ENCODE measurements around the gene TAF4. TPM values are rescaled to one million over a fixed set of nuclear protein-coding genes. Genes with fewer than 3 reads are reported as not detected.

Gene TAF4
- total RNA-seq, 4 donors from 2014 or later, result 8.0 to 24.9 (median 13.9) TPM

DNA sequence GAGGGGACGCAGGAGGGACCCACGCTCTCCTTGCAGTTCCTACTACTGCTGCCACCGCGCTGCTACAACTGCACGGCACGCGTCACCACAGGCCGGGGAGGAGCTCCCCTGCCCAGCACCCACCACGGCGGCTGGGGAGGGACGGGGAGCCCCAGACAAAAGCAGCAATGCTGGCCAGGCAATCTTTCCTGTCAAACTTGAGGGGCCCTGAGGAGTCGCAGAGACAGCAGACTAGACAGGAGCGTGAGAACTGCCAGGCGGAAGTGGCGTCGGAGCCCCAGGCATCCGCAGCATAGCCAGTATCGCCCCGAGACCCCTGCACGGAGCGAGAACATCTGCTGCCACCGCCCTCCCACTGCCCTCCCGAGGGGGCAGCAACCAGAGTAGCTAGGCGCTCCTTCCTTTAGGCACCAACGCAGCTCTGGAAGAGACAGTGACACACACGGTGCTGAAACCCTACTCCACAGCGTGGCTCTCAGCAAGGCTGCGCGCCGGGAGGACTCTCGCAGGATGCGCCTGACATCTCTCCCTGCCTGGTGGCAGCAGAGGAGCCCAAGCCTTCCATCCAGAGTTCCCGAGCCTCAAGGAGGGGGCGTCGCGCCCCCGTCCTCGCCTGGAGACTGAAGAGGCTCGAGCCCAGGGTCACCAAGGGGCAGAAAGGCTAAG, 2.2 kb downstream of the TAF4 start:
- in situ Hi-C loops (cut with MboI; ENCODE audit: low sequenced_read_pairs in 4 of 4), result loop anchor here in 1 of 4 donors (10.0 kb wide), 1 partner anchor 61 kb away; the partner anchor contains the start of gene LSM14B
- Histone ChIP-seq H3K27ac (peak overlapping the region; percentile 60 to 70 (median 67)), H3K4me1 (peaks cover 35 to 45% of the 10 kb centered on the region in 2 donors)

DNA sequence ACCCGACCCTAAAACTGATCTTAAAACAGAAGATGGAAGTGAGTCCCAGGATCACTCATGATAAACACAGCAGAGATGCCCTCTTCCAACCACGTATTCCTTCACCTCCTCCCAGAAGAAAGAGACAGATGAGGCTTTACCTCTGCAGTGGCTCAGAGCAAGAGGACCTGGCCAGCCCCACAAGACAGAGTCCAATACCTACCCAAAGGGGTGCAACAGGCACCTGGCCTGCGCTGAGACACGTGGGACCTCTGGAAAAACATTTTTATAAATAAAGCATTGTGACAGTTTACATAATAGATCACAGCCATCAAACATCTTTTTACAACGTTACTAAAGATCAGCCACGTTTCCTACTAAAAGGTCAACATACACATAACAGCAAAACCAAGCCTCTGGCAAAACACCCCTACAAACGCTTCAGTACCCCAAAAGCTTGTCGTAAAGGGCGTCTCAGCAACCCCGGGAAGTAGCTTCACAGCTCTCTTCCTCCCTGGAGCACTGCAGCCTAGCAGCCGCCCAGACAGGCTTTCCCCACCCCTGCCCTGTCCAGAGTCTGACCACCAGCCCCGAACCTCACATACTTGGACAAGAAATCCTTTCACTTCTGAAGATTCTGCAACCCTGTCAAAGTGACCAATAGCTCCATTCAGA, 2.9 kb downstream of the TAF4 start:
- Histone ChIP-seq H3K4me3 (no peak overlapping the region), H3K27ac (peak overlapping the region in 1 of 4 donors; percentile 60), H3K36me3 (no peaks in the 10 kb centered on the region), H3K4me1 (peaks cover 31 to 44% of the 10 kb centered on the region in 2 donors), H3K27me3 (no peaks in the 10 kb centered on the region), H3K9me3 (no peaks in the 10 kb centered on the region)
- intact Hi-C loops (cut with DNase I; ENCODE audit: low total_unique reads), result no loop called here
- TF ChIP-seq, protein P1, sequence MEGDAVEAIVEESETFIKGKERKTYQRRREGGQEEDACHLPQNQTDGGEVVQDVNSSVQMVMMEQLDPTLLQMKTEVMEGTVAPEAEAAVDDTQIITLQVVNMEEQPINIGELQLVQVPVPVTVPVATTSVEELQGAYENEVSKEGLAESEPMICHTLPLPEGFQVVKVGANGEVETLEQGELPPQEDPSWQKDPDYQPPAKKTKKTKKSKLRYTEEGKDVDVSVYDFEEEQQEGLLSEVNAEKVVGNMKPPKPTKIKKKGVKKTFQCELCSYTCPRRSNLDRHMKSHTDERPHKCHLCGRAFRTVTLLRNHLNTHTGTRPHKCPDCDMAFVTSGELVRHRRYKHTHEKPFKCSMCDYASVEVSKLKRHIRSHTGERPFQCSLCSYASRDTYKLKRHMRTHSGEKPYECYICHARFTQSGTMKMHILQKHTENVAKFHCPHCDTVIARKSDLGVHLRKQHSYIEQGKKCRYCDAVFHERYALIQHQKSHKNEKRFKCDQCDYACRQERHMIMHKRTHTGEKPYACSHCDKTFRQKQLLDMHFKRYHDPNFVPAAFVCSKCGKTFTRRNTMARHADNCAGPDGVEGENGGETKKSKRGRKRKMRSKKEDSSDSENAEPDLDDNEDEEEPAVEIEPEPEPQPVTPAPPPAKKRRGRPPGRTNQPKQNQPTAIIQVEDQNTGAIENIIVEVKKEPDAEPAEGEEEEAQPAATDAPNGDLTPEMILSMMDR (IDR thresholded peaks at IDR 0.05 in 4 of 5, conservative IDR thresholded peaks at IDR 0.05 in 1 of 5), result no peak
- TF ChIP-seq POLR2A (IDR thresholded peaks at IDR 0.05), result no peak
- ATAC-seq, result no peak
- no peak for DNase-seq
- in situ Hi-C loops (cut with MboI; ENCODE audit: low sequenced_read_pairs in 4 of 4), result loop anchor here in 1 of 4 donors (10.0 kb wide), 1 partner anchor 62 kb away; the partner anchor contains the start of gene LSM14B

More for the DNA sequence above, 2.2 kb downstream of the TAF4 start:
- Histone ChIP-seq H3K36me3 (no peaks in the 10 kb centered on the region), H3K9me3 (no peaks in the 10 kb centered on the region), H3K27me3 (no peaks in the 10 kb centered on the region), H3K4me3 (peak overlapping the region; percentile 10 to 53 (median 40))
- intact Hi-C loops (cut with DNase I; ENCODE audit: low total_unique reads), result no loop called here
- peak in 1 of 2 donors; percentile 56 for DNase-seq
- TF ChIP-seq POLR2A (IDR thresholded peaks at IDR 0.05), result no peak
- TF ChIP-seq, protein P1 (IDR thresholded peaks at IDR 0.05 in 4 of 5, conservative IDR thresholded peaks at IDR 0.05 in 1 of 5), result no peak
- peak in 1 of 2 donors; percentile 24 for ATAC-seq

DNA sequence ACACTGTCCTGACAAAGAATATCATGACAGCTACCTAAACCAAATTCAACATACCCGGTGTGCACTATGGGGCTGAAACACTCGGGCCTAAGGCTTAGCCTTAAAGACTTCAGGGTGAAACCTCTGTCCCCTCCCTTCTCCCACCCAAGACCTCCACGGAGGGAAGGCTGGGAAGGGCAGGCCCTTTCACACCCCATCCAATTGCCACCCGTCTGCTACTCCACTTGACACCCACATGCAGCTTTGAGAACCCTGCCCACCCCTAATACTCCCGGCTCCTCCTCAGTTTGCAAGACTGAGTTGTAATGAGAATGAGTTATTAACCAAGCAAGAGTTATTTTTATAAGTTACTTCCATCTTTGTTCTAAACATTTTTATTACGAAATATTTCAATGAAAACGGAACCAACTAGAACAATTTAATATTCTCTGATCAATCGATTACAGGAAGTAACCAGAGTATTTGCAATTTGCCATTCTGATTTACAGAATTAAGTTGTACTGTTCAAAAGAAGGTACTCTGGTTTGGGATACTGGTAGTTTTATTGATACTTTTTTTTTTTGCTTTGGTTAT, 3.7 kb downstream of the TAF4 start:
- DNase-seq (no peak), ATAC-seq (no peak)
- Histone ChIP-seq H3K4me3 (no peak overlapping the region), H3K9me3 (no peaks in the 10 kb centered on the region), H3K36me3 (no peaks in the 10 kb centered on the region), H3K4me1 (peaks cover 24 to 36% of the 10 kb centered on the region in 2 donors), H3K27ac (no peak overlapping the region), H3K27me3 (no peaks in the 10 kb centered on the region)
- in situ Hi-C loops (cut with MboI; ENCODE audit: low sequenced_read_pairs in 4 of 4) (loop anchor here in 1 of 4 donors (10.0 kb wide), 1 partner anchor 63 kb away; the partner anchor contains the start of gene LSM14B), intact Hi-C loops (cut with DNase I; ENCODE audit: low total_unique reads) (no loop called here)
- TF ChIP-seq, protein P1 (IDR thresholded peaks at IDR 0.05 in 4 of 5, conservative IDR thresholded peaks at IDR 0.05 in 1 of 5), result no peak
- TF ChIP-seq POLR2A (IDR thresholded peaks at IDR 0.05), result no peak

DNA sequence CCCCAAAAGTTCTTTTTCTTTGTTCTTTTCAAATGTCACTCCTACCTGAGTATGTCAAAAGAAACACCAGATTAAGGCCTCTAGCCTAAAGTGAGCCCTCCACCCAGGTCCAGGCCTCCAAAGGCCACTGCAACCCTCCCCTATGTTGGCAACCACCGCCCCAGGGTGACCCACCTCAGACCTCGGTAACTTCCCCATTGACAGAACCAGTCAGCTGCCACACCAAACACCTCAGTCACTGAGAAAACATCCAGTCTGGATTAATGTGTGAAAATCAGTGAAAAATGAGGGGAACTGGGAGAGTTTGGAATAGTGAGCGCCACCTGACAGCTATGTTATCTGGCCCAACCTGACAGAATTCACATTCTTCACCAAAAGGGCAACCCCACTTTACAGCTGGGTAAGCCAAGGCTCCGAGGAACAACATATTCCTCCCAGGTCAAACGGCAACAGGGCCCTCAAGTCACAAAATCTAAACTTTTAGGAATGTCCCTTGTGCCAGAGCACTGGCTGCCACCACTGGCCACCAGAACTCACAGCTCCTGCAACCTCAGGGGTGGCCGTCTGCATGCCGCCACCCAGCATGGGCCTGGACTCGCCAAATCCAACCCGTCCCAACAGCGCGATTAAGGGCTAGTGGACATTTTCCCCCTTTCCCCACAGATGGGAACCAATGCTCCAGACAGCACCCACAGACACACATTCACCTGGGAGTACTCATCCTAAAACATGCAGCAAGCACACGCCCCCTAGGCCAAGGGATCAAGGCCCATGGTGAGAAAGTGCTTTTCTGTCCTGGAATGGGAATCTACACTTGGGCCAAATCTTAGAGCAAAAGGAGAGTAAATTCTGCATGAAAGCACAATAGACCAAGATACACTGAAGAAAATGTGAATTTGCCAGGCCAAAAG, 4.8 kb downstream of the TAF4 start:
- DNase-seq (no peak), ATAC-seq (no peak)
- no peaks in the 10 kb centered on the region for H3K36me3 ChIP-seq
- intact Hi-C loops (cut with DNase I; ENCODE audit: low total_unique reads) (no loop called here), in situ Hi-C loops (cut with MboI; ENCODE audit: low sequenced_read_pairs in 4 of 4) (loop anchor here in 1 of 4 donors (10.0 kb wide), 1 partner anchor 64 kb away; the partner anchor contains the start of gene LSM14B)
- H3K4me3 ChIP-seq, result no peak overlapping the region
- TF ChIP-seq POLR2A (IDR thresholded peaks at IDR 0.05), result no peak
- TF ChIP-seq, protein P1 (IDR thresholded peaks at IDR 0.05 in 4 of 5, conservative IDR thresholded peaks at IDR 0.05 in 1 of 5), result no peak
- H3K27me3 ChIP-seq, result no peaks in the 10 kb centered on the region
- H3K4me1 ChIP-seq, result peaks cover 20 to 30% of the 10 kb centered on the region in 2 donors
- no peak overlapping the region for H3K27ac ChIP-seq
- H3K9me3 ChIP-seq, result no peaks in the 10 kb centered on the region

Measured in gastrocnemius medialis (tissue), 4 donors.